Activated naive CD8-positive, alpha-beta T cell treated with anti-CD3 and anti-CD28 coated beads for 36 hours (primary cell): ENCODE data around the gene UNG. TPM values are rescaled to one million over a fixed set of nuclear protein-coding genes. Genes with fewer than 3 reads are reported as not detected.

Experiments used
- DNase-seq: peaks from one replicate; pipeline ENCODE4 v3.0.0; 2021
- H3K27ac Mint-ChIP-seq: one replicate; pipeline ENCODE4 v1.8.0; 2022; ENCODE audit warnings: mild to moderate bottlenecking, moderate library complexity, mixed read lengths
- H3K27me3 Mint-ChIP-seq: one replicate; pipeline ENCODE4 v1.8.0; 2022; ENCODE audit warnings: mild to moderate bottlenecking, mixed read lengths
- H3K36me3 Mint-ChIP-seq: one replicate; pipeline ENCODE4 v1.8.0; 2021; ENCODE audit warnings: mild to moderate bottlenecking, mixed read lengths
- H3K4me1 Mint-ChIP-seq: one replicate; pipeline ENCODE4 v1.8.0; 2021; ENCODE audit warnings: mixed read lengths
- H3K4me3 Mint-ChIP-seq: one replicate; pipeline ENCODE4 v1.8.0; 2022; ENCODE audit warnings: mild to moderate bottlenecking, moderate library complexity, mixed read lengths
- H3K9me3 Mint-ChIP-seq: one replicate; pipeline ENCODE4 v1.8.0; 2022; ENCODE audit warnings: mixed read lengths
- total RNA-seq, 2 experiments: library from RNA; stranded (reverse); gene quantifications; one replicate each; pipeline ENCODE4 v1.2.3, GENCODE V29; 2021

UNG gene
- total RNA-seq, 2 experiments from 2014 or later: 90.2 to 99.1 TPM

- H3K36me3 Mint-ChIP-seq: peaks cover 44% of the 10 kb centered on the region
- no peak for DNase-seq
- peaks cover 18% of the 10 kb centered on the region for H3K4me1 Mint-ChIP-seq
- no peaks in the 10 kb centered on the region for H3K9me3 Mint-ChIP-seq
- no peaks in the 10 kb centered on the region for H3K27me3 Mint-ChIP-seq
- no peak overlapping the region for H3K27ac Mint-ChIP-seq
- H3K4me3 Mint-ChIP-seq: no peak overlapping the region
Measured at GRCh38 chr12:109102491-109102890, 5.1 kb downstream of the UNG start.

- Mint-ChIP-seq H3K4me3 (no peak overlapping the region), H3K27ac (no peak overlapping the region), H3K9me3 (no peaks in the 10 kb centered on the region), H3K4me1 (peaks cover 5% of the 10 kb centered on the region), H3K36me3 (peaks cover 27% of the 10 kb centered on the region), H3K27me3 (no peaks in the 10 kb centered on the region)
- DNase-seq: no peak
Measured at GRCh38 chr12:109105176-109105575, 7.8 kb downstream of the UNG start.

DNA sequence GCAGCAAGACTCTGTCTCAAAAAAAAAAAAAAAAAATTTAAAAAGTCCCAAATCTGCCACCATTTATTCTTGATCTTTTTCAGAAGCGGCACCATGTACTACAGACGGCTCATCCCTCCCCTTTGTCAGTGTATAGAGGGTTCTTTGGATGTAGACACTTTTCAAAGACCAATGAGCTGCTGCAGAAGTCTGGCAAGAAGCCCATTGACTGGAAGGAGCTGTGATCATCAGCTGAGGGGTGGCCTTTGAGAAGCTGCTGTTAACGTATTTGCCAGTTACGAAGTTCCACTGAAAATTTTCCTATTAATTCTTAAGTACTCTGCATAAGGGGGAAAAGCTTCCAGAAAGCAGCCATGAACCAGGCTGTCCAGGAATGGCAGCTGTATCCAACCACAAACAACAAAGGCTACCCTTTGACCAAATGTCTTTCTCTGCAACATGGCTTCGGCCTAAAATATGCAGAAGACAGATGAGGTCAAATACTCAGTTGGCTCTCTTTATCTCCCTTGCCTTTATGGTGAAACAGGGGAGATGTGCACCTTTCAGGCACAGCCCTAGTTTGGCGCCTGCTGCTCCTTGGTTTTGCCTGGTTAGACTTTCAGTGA, 12.5 kb downstream of the UNG start:
- peaks cover 19% of the 10 kb centered on the region for H3K36me3 Mint-ChIP-seq
- no peaks in the 10 kb centered on the region for H3K27me3 Mint-ChIP-seq
- H3K9me3 Mint-ChIP-seq: no peaks in the 10 kb centered on the region
- peaks cover 13% of the 10 kb centered on the region for H3K4me1 Mint-ChIP-seq
- no peak for DNase-seq
- no peak overlapping the region for H3K27ac Mint-ChIP-seq
- H3K4me3 Mint-ChIP-seq: no peak overlapping the region

DNA sequence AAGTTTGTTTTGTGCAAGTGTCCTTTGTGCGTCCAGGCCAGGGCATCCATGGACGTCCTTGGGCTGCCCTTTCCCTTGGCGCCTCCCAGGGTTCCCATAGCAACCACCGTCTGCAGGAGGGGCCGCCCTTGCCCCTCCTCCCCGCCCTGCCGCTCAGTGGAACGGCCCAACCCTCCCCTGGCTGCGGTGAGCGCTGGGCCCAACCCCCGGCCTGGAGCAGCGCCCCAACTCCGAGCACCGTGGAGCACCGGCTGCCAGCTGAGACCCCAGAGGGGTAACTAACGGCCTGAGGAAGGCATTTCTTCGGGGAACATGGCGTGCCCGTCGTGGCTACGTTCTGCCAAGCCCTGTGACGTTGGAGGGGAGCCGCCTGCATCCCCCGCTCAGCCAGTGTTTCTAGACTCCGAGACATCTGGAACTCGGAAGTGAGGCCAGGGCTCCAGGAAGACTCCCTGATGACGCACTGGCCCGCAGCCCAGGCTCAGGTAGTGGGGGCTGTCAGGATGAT, 13.6 kb downstream of the UNG start:
- Mint-ChIP-seq H3K4me1 (peaks cover 20% of the 10 kb centered on the region), H3K36me3 (peaks cover 12% of the 10 kb centered on the region), H3K4me3 (peak overlapping the region; percentile 67), H3K9me3 (no peaks in the 10 kb centered on the region), H3K27me3 (no peaks in the 10 kb centered on the region), H3K27ac (peak overlapping the region; percentile 77)
- DNase-seq: peak; percentile 61

DNA sequence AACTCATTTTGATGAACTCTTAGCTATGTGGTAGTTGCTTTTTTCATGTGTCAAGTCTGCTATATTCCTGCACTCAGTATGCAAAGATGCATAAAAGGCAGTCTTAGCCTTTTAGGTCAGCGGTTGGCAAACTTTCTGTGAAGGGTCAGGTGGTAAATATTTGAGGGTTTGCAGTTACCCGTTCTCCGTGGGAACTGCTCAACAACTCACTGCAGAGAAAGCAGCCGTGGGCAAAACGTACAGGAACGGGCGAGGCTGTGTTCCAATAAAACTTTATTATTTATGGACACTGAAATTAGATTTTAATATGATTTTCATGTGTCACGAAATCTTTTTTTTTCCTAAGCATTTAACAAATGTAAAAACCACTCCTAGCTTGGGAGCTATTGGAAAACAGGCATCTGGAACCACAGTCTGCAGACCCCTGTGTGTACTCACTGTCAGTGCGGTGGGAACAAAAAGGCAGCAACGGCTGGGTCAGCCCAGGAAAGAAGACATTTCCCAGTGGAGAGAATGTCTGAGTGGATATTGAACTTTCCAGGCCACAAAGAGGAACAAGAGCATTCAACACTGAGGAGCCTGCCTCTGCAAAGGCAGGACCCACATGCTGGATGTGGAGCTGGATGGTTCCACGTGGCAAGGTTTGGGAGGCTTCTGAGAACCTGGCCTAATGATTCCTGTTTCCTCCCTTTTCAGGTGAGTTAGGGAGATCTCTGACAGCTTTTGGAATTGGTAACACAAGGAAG, 15.5 kb downstream of the UNG start:
- Mint-ChIP-seq H3K9me3 (no peaks in the 10 kb centered on the region), H3K4me1 (peaks cover 20% of the 10 kb centered on the region), H3K27ac (no peak overlapping the region), H3K36me3 (peaks cover 10% of the 10 kb centered on the region), H3K4me3 (no peak overlapping the region), H3K27me3 (no peaks in the 10 kb centered on the region)
- DNase-seq: no peak

DNA sequence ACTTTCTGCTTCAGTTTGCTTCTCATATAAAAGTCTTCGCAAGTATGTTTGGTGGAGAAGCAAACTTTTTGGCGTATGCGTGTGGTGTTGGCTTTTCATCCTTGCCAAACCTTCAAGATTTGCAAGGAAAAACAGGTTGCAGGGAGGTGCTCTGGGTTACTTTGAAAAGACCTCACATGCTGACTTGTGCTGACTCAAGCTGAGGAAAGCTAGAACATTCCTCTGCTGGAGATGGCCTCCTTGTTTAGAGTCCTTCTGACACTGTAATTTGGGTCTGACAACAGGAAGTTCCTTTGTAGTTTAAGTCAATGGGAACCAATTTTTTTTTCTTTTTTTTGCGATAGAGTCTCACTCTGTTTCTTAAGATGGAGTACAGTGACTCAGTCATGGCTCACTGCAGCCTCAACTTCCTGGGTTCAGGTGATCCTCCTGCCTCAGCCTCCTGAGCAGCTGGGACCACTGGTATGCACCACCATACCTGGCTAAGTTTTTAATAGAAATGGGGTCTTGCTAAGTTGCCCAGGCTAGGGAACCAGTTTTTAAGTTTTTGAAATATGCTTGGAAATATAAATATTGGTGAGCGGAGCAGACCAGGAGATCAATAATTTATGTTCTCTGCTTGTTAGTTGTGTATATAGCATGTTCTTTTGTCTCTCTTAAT, 16.4 kb downstream of the UNG start:
- peaks cover 10% of the 10 kb centered on the region for H3K36me3 Mint-ChIP-seq
- no peak overlapping the region for H3K4me3 Mint-ChIP-seq
- H3K27ac Mint-ChIP-seq: peak overlapping the region; percentile 4
- H3K9me3 Mint-ChIP-seq: no peaks in the 10 kb centered on the region
- H3K4me1 Mint-ChIP-seq: peaks cover 20% of the 10 kb centered on the region
- no peak for DNase-seq
- no peaks in the 10 kb centered on the region for H3K27me3 Mint-ChIP-seq

DNA sequence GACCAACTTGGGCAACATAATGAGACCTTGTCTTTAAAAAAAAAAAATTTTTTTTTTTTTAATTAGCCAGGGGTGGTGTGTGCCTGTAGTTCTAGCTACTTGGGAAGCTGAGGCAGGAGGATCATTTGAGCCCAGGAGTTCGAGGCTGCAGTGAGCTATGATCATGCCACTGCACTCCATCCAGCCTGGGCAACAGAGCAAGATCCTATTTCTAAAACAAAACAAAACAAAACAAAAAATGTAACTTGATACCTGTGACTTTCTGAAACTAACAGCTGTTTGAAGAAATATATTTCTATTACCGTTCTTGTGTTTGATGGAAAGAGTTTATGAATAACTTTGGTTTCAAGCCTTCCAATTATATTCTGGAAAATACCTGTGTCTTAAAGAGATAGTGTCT, 17.2 kb downstream of the UNG start:
- no peak for DNase-seq
- Mint-ChIP-seq H3K9me3 (no peaks in the 10 kb centered on the region), H3K4me1 (peaks cover 20% of the 10 kb centered on the region), H3K36me3 (peaks cover 8% of the 10 kb centered on the region), H3K27me3 (no peaks in the 10 kb centered on the region), H3K4me3 (no peak overlapping the region), H3K27ac (no peak overlapping the region)

DNA sequence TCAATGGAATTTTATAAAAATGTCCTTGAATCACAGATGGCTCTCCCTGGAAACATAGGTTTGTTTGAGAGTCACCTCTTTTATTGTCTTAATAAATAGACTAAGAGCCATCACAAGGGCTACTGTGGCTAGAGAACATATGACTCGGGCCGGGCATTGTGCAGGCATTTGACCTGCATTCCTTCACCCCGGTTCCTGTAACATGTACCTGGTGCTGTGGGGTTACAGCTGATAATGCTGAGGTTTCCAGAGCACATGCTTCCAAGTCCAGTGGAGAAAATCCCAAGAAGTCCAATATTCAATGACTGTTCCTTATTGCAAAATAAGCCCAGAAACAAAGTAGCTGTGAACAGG, 18.0 kb downstream of the UNG start:
- H3K36me3 Mint-ChIP-seq: peaks cover 6% of the 10 kb centered on the region
- H3K27ac Mint-ChIP-seq: no peak overlapping the region
- H3K4me1 Mint-ChIP-seq: peaks cover 19% of the 10 kb centered on the region
- no peak overlapping the region for H3K4me3 Mint-ChIP-seq
- H3K27me3 Mint-ChIP-seq: no peaks in the 10 kb centered on the region
- H3K9me3 Mint-ChIP-seq: no peaks in the 10 kb centered on the region
- no peak for DNase-seq

GRCh38 chr12:109115758-109116610, 18.6 kb downstream of the UNG start, which contains the start of gene ACACB:
Gene ACACB (plus strand): TSS chr12:109116587. CDS start chr12:109139406, 22,819 bp downstream.
- peaks cover 5% of the 10 kb centered on the region for H3K36me3 Mint-ChIP-seq
- peaks cover 15% of the 10 kb centered on the region for H3K4me1 Mint-ChIP-seq
- no peak within 1 kb of the TSS for H3K4me3 Mint-ChIP-seq
- H3K9me3 Mint-ChIP-seq: no peaks in the 10 kb centered on the region
- H3K27me3 Mint-ChIP-seq: no peaks in the 10 kb centered on the region
- no peak for DNase-seq
- H3K27ac Mint-ChIP-seq: no peak within 1 kb of the TSS

DNA sequence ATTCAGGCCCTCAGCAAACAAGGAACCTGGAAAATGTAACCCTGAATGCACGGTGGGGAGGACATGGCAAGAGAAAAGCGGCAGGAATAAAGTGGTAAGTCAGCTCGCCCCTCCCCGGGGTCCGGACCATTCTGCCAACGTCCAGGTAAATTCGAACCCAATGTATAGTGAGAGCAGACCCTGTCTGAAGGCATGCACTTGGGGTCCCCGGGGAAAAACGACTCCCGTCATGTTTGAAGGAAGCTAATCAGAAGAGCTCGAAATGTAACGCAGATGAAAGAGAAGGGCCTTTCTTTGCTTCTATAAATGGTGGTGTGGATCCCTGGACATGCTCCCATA, 19.2 kb downstream of the UNG start:
- H3K9me3 Mint-ChIP-seq: no peaks in the 10 kb centered on the region
- no peak for DNase-seq
- H3K27ac Mint-ChIP-seq: no peak overlapping the region
- H3K4me1 Mint-ChIP-seq: peaks cover 15% of the 10 kb centered on the region
- no peaks in the 10 kb centered on the region for H3K27me3 Mint-ChIP-seq
- no peak overlapping the region for H3K4me3 Mint-ChIP-seq
- H3K36me3 Mint-ChIP-seq: peaks cover 5% of the 10 kb centered on the region

DNA sequence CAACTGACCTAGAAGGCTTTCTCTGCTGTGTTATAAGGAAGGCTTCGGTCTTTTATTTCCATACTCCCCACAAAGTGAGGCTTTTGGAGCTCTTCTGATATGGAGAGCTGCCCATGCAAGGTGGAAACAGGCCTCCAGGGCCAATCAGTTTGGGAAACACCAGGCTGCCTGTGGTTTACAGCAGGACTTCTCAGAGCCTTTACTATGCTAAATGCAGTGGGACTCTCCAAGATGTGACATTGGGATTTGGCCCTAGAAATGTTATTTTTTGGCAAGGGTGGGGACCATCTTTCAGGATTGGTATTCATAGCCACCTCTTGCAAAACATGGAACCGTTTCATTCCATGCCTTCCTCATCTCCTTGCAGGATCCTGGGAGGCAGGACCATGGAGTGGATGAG, 22.7 kb downstream of the UNG start:
- Mint-ChIP-seq H3K27ac (no peak overlapping the region), H3K36me3 (no peaks in the 10 kb centered on the region), H3K9me3 (no peaks in the 10 kb centered on the region), H3K4me1 (peaks cover 6% of the 10 kb centered on the region), H3K4me3 (no peak overlapping the region), H3K27me3 (no peaks in the 10 kb centered on the region)
- no peak for DNase-seq

DNA sequence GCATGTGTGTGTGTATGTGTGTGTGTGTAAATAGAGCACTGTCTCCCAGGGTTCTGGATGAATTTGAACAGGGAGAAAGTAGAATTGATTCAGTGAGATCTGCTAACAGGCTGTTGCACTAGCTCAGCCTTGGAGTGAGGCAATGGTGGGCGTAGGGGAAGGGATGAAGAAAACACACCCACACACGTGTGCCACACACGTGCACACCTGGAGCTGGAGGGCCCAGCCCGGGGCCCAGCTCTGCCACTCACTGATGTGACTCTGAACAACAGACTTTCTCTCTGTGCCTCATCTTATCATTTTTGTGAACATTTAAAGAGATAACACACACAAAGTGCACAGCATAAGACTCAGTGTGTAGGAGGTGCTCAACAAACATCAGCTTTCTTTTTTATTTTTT, 23.2 kb downstream of the UNG start:
- DNase-seq: no peak
- H3K27ac Mint-ChIP-seq: no peak overlapping the region
- H3K9me3 Mint-ChIP-seq: no peaks in the 10 kb centered on the region
- H3K4me3 Mint-ChIP-seq: no peak overlapping the region
- H3K36me3 Mint-ChIP-seq: no peaks in the 10 kb centered on the region
- no peaks in the 10 kb centered on the region for H3K27me3 Mint-ChIP-seq
- H3K4me1 Mint-ChIP-seq: peaks cover 3% of the 10 kb centered on the region

- H3K36me3 Mint-ChIP-seq: no peaks in the 10 kb centered on the region
- DNase-seq: no peak
Measured at GRCh38 chr12:109121346-109121880, 24.0 kb downstream of the UNG start.

DNA sequence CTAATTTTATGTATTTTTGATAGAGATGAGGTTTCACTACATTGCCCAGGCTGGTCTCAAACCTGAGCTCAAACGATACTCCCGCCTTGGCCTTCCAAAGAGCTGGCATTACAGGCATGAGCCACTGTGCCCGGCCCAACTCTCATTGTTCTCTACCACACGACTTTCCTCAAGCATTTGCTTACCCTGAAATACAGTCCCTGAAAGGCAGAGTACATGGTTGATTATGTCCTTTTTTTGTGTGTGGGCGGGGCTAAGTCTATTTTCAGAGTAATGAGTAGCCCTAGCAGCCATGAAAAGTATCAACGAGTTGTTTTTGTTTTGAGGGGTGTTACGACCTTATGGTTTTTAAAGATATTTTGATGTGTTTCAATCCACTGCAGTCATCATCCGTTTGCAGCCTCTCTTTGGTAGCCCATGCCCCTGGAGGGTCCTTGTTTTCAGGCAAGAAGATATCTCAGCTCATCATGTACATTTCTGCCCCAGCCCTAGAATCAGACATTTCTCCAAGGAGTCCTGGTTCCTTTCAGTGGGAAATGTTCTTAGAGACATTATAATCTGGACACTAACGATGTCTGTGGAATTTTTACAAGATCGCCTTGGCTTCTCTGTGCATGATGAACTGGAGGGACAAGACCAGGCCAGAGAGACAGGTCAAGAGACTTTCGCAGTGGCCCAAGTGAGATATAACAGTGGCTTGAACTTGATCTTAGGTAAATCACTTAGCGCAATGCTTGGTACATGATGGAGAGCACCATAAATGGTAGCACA, 27.7 kb downstream of the UNG start:
- H3K4me1 Mint-ChIP-seq: no peaks in the 10 kb centered on the region
- no peaks in the 10 kb centered on the region for H3K27me3 Mint-ChIP-seq
- no peak overlapping the region for H3K4me3 Mint-ChIP-seq
- no peak for DNase-seq
- H3K9me3 Mint-ChIP-seq: no peaks in the 10 kb centered on the region
- no peaks in the 10 kb centered on the region for H3K36me3 Mint-ChIP-seq
- H3K27ac Mint-ChIP-seq: no peak overlapping the region

More at GRCh38 chr12:109121346-109121880, 24.0 kb downstream of the UNG start:
- Mint-ChIP-seq H3K27ac (no peak overlapping the region), H3K4me3 (no peak overlapping the region), H3K27me3 (no peaks in the 10 kb centered on the region), H3K4me1 (no peaks in the 10 kb centered on the region), H3K9me3 (no peaks in the 10 kb centered on the region)
